GM12878 (cell line): ENCODE measurements around the gene ACE. TPM values are rescaled to one million over a fixed set of nuclear protein-coding genes. Genes with fewer than 3 reads are reported as not detected.

Experiments used
- ATAC-seq: fragments of 200-7000 bp; cut with Tn5 transposase; 3 replicates; pipeline ENCODE4 v1.9.1; 2020; ENCODE audit warnings: mild to moderate bottlenecking, moderate library complexity
- BruUV-seq: library from RNA; stranded (reverse); fragments of 400-500 nt; replicated peaks from 2 replicates; lab custom pipeline; 2021; lab: Mats Ljungman, UMichigan
- CTCF ChIA-PET: fragments of 300-600 bp; sonication (Branson Sonifier 250); formaldehyde crosslinking; extraction: SDS; loops from one replicate; lab custom pipeline; 2021; ENCODE audit warnings: inconsistent platforms; lab: Yijun Ruan, JAX
- POLR2A ChIA-PET: fragments of 350-600 bp; formaldehyde crosslinking; extraction: SDS; loops from one replicate; lab custom pipeline; 2021; ENCODE audit warnings: inconsistent platforms; lab: Charles Lee
- RAD21 ChIA-PET: fragments of 300-600 bp; sonication (Branson Sonifier 250); formaldehyde crosslinking; loops from one replicate; lab custom pipeline; 2023; ENCODE audit warnings: antibody characterized with exemption; ENCODE audit not compliant: unreplicated experiment; lab: Charles Lee
- SMC1A ChIA-PET: fragments of 300-600 bp; sonication (Branson Sonifier 250); formaldehyde crosslinking; loops from one replicate; lab custom pipeline; 2023; ENCODE audit not compliant: unreplicated experiment, uncharacterized antibody; lab: Charles Lee
- DNase-seq: peaks from one replicate; pipeline ENCODE4 v3.0.0-alpha.2; 2011; ENCODE audit warnings: low read depth, low spot score
- FAIRE-seq: peaks from 3 replicates; lab custom pipeline; 2011; peaks lifted over from hg19 to GRCh38; lab: Jason Lieb, UNC
- H2AFZ ChIP-seq: 2 replicates; pipeline ENCODE4 v1.6.0; 2011; ENCODE audit warnings: low read depth, low read length, control low read depth; ENCODE audit not compliant: control insufficient read depth
- H3K27ac ChIP-seq: 2 replicates; pipeline ENCODE4 v1.5.1; 2011; ENCODE audit warnings: control low read depth; ENCODE audit not compliant: control insufficient read depth, insufficient read depth
- H3K27me3 ChIP-seq, 2 experiments: replicated peaks in 1 of 2; 2 replicates each; pipeline versions ENCODE4 v1.6.0 to v1.6.1; 2011; ENCODE audit warnings: low read length in 1 of 2; ENCODE audit not compliant: control insufficient read depth in 2 of 2, insufficient read depth in 2 of 2
- H3K36me3 ChIP-seq, 2 experiments: 2 replicates each; pipeline ENCODE4 v1.5.1; 2011; ENCODE audit warnings: low read length in 1 of 2; ENCODE audit not compliant: control insufficient read depth in 2 of 2, insufficient read depth in 2 of 2
- H3K4me1 ChIP-seq: 2 replicates; pipeline ENCODE4 v1.6.1; 2011; ENCODE audit warnings: mild to moderate bottlenecking, low read length, moderate library complexity, mixed read lengths; ENCODE audit not compliant: control insufficient read depth, insufficient read depth
- H3K4me2 ChIP-seq: 2 replicates; pipeline ENCODE4 v1.6.0; 2011; ENCODE audit warnings: control low read depth; ENCODE audit not compliant: control insufficient read depth, insufficient read depth
- H3K4me3 ChIP-seq: fragments of 200-600 bp; sonication (generic); 2 replicates; pipeline ENCODE4 v1.5.1; 2016
- H3K79me2 ChIP-seq: 2 replicates; pipeline ENCODE4 v1.6.0; 2011; ENCODE audit warnings: low read length; ENCODE audit not compliant: control insufficient read depth, insufficient read depth
- H3K9ac ChIP-seq: 2 replicates; pipeline ENCODE4 v1.8.0; 2011; ENCODE audit warnings: low read length, control low read depth, mixed read lengths; ENCODE audit not compliant: control insufficient read depth, insufficient read depth
- H3K9me3 ChIP-seq: replicated peaks from 3 replicates; pipeline ENCODE4 v1.5.1; 2011; ENCODE audit warnings: mild to moderate bottlenecking, low read length; ENCODE audit not compliant: control insufficient read depth, insufficient read depth
- H4K20me1 ChIP-seq: 2 replicates; pipeline ENCODE4 v1.6.0; 2011; ENCODE audit not compliant: control insufficient read depth, insufficient read depth
- BMI1 ChIP-seq: fragments of 450-650 bp; IDR thresholded peaks from 2 replicates; pipeline ENCODE4 v1.6.1; 2016; ENCODE audit warnings: mild to moderate bottlenecking, moderate library complexity, borderline replicate concordance
- KAT2A ChIP-seq: conservative IDR thresholded peaks from 2 replicates; pipeline ENCODE4 v1.6.1; 2011; ENCODE audit warnings: low read depth, low read length; ENCODE audit not compliant: control insufficient read depth
- KLF5 ChIP-seq: fragments of 450-650 bp; IDR thresholded peaks from 2 replicates; pipeline ENCODE4 v1.6.1; 2014; ENCODE audit warnings: mild to moderate bottlenecking; ENCODE audit not compliant: partially characterized antibody
- RBBP5 ChIP-seq: fragments of 200-600 bp; sonication (generic); conservative IDR thresholded peaks from 2 replicates; pipeline ENCODE4 v1.6.1; 2016
- RFX5 ChIP-seq: IDR thresholded peaks from 2 replicates; pipeline ENCODE4 v1.6.1; 2011; ENCODE audit warnings: low read depth, low read length, improper control_type of control experiment
- SIX5 ChIP-seq: IDR thresholded peaks from 2 replicates; pipeline ENCODE4 v1.6.1; 2011; ENCODE audit warnings: mild to moderate bottlenecking, low read depth, low read length, moderate library complexity; ENCODE audit not compliant: severe bottlenecking
- TBL1XR1 ChIP-seq: IDR thresholded peaks from 2 replicates; pipeline ENCODE4 v1.6.1; 2012; ENCODE audit warnings: low read depth, low read length, improper control_type of control experiment
- YBX1 ChIP-seq: fragments of 450-650 bp; IDR thresholded peaks from 2 replicates; pipeline ENCODE4 v1.6.1; 2016; ENCODE audit warnings: antibody characterized with exemption
- ZSCAN29 ChIP-seq: fragments of 450-650 bp; IDR thresholded peaks from 2 replicates; pipeline ENCODE4 v1.6.1; 2017; ENCODE audit warnings: mild to moderate bottlenecking, moderate library complexity
- WGBS: methylation state at CpG from one replicate; pipeline ENCODE4 v1.1.6; 2016; ENCODE audit warnings: low lambda C conversion rate; ENCODE audit not compliant: insufficient replicate concordance, insufficient coverage; ENCODE audit errors: missing lambda C conversion rate; 5-methylcytosine and 5-hydroxymethylcytosine counted together
- in situ Hi-C: fragments of 300-500 bp; cut with MboI; formaldehyde crosslinking; loops from 9 replicates; pipeline ENCODE4 v1.14.3; 2018; ENCODE audit warnings: mixed read lengths
- intact Hi-C: fragments of 100-400 bp; cut with micrococcal nuclease; formaldehyde crosslinking; loops from one replicate; pipeline ENCODE4 v1.14.2; 2022; ENCODE audit not compliant: unreplicated experiment
- polyA plus RNA-seq, 11 experiments: library from polyadenylated mRNA; depleted of rRNA in 4 of 11; unstranded in 6 of 11; stranded (reverse) in 5 of 11; fragments of >200 nt; fragmentation: Nextera tagmentation in 4 of 11; fragmentation: Illumina TruSeq in 1 of 11; extraction: Ambion mirVana in 4 of 11; extraction: Trizol in 1 of 11; gene quantifications; 1 replicate in 1 of 11; 2 replicates in 10 of 11; pipeline versions ENCODE4 v1.2.1 to v1.2.3, GENCODE V29; 2011 to 2016; ENCODE audit warnings: inconsistent platforms in 2 of 11, missing spikeins in 2 of 11, low read depth in 1 of 11
- total RNA-seq, 4 experiments: library from RNA; depleted of rRNA in 3 of 4; stranded (reverse); fragments of >200 nt in 3 of 4; fragmentation: Illumina TruSeq in 1 of 4; extraction: Trizol in 1 of 4; gene quantifications; 2 replicates each; pipeline versions ENCODE4 v1.2.1 to v1.2.3, GENCODE V29; 2013 to 2021
- TF ChIP-seq, protein P1 (sequence below): fragments of 450-650 bp; IDR thresholded peaks from 2 replicates; pipeline ENCODE4 v1.6.1; 2017; ENCODE audit warnings: mild to moderate bottlenecking, low read depth, inconsistent platforms; ENCODE audit not compliant: poor library complexity, severe bottlenecking
- TF ChIP-seq, protein P2 (sequence below): IDR thresholded peaks from 2 replicates; pipeline ENCODE4 v1.6.1; 2011; ENCODE audit warnings: low read depth, low read length, improper control_type of control experiment, borderline replicate concordance
- TF ChIP-seq, protein P3 (sequence below): IDR thresholded peaks from 2 replicates; pipeline ENCODE4 v1.6.1; 2011; ENCODE audit warnings: low read depth, mild to moderate bottlenecking, low read length, moderate library complexity, borderline replicate concordance; ENCODE audit errors: extremely low read depth

The ACE gene
- total and polyA plus RNA-seq, 10 of the 15 experiments (the other 5 are each of a cell fraction or from before 2014, with no cell fraction given) = 0.46 TPM; not detected in 9

DNA sequence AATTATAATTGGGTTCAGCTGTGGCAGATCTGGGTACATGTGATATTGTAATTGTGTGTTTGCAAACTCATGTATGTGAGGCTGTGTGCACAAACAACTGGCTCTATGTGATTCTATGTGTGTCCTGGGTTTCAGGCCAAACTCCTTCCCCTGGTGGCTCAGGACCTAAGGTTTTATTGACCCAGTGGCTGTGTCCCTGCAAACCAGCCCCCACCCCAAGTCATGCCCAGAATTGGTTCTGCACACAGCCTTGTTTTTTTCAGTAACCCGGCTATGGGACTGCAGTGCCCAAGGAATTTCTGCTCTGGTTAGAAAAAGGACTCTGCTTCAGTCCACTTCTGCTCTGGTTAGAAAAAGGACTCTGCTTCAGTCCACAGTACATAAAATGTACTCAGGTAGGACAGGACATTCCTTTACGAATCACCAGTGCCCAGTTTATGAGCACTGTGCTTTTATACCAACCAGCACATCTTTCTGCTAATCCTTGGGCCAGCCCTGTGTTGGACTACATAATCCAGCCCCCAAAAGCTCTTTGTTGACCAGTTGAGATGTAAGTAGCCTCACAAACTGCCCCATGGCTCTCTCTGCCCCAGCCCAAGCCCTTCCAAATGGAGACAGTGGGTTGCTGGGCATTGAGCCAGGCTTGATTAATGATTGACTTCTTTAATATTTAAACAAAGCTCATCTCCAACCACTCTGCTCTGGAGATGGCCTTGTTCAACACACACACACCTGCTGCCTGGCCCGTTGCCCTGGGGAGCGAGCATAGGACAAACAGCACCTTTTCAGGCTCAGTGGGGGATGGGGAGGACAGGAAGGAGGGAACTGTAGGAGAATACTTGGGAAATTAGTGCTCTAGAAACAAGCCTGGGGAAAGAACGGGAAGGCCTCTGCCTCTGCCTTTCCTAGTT, 43.4 kb downstream of the ACE start:
- CTCF ChIA-PET = interaction anchor here (0.7 kb wide), 1 partner anchor 24 kb away, joined by 3 read pairs; no protein-coding TSS in a partner anchor
- H3K9me3 ChIP-seq = no peaks in the 10 kb centered on the region
- no peak overlapping the region for H3K9ac ChIP-seq
- ATAC-seq = no peak
- H3K27me3 ChIP-seq = no peaks in the 10 kb centered on the region
- DNase-seq = no peak
- SMC1A ChIA-PET = no interaction called here
- intact Hi-C loops = no loop called here
- H3K4me3 ChIP-seq = no peak overlapping the region
- no peak overlapping the region for H3K27ac ChIP-seq
- no peaks in the 10 kb centered on the region for H4K20me1 ChIP-seq
- H3K4me1 ChIP-seq = peaks cover 4% of the 10 kb centered on the region
- H3K36me3 ChIP-seq = no peaks in the 10 kb centered on the region
- H2AFZ ChIP-seq = no peak overlapping the region
- no peak for FAIRE-seq
- no peaks in the 10 kb centered on the region for H3K79me2 ChIP-seq
- no TSS peak for BruUV-seq
- RAD21 ChIA-PET = no interaction called here
- WGBS = 16% methylated on average over 5 of the region's 5 CpGs
- TF ChIP-seq, protein P1, sequence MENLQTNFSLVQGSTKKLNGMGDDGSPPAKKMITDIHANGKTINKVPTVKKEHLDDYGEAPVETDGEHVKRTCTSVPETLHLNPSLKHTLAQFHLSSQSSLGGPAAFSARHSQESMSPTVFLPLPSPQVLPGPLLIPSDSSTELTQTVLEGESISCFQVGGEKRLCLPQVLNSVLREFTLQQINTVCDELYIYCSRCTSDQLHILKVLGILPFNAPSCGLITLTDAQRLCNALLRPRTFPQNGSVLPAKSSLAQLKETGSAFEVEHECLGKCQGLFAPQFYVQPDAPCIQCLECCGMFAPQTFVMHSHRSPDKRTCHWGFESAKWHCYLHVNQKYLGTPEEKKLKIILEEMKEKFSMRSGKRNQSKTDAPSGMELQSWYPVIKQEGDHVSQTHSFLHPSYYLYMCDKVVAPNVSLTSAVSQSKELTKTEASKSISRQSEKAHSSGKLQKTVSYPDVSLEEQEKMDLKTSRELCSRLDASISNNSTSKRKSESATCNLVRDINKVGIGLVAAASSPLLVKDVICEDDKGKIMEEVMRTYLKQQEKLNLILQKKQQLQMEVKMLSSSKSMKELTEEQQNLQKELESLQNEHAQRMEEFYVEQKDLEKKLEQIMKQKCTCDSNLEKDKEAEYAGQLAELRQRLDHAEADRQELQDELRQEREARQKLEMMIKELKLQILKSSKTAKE = no peak
- TF ChIP-seq, protein P2, sequence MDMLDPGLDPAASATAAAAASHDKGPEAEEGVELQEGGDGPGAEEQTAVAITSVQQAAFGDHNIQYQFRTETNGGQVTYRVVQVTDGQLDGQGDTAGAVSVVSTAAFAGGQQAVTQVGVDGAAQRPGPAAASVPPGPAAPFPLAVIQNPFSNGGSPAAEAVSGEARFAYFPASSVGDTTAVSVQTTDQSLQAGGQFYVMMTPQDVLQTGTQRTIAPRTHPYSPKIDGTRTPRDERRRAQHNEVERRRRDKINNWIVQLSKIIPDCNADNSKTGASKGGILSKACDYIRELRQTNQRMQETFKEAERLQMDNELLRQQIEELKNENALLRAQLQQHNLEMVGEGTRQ = no peak
- TF ChIP-seq RFX5 = no peak
- no peak for TF ChIP-seq ZSCAN29
- no peak for TF ChIP-seq KLF5
- no peak for TF ChIP-seq TBL1XR1
- no peak for TF ChIP-seq YBX1
- TF ChIP-seq SIX5 = no peak
- no peak for TF ChIP-seq BMI1
- no peak for TF ChIP-seq RBBP5
- TF ChIP-seq KAT2A = no peak
- TF ChIP-seq, protein P3, sequence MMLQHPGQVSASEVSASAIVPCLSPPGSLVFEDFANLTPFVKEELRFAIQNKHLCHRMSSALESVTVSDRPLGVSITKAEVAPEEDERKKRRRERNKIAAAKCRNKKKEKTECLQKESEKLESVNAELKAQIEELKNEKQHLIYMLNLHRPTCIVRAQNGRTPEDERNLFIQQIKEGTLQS = no peak
- POLR2A ChIA-PET = no interaction called here
- H3K4me2 ChIP-seq = no peak overlapping the region
- in situ Hi-C loops = no loop called here
